GM12801 (cell line): ENCODE measurements around the gene PTPRA.

Source experiments
- CTCF ChIP-seq: IDR thresholded peaks from one replicate; pipeline ENCODE4 v1.5.1; 2011; ENCODE audit warnings: control low read depth; ENCODE audit not compliant: insufficient read length; ENCODE audit errors: extremely low read depth

Gene PTPRA

GRCh38 chr20:3074812-3075211 lies 201.5 kb downstream of the PTPRA start:
- no peak for TF ChIP-seq CTCF

- no peak for TF ChIP-seq CTCF
Measured at GRCh38 chr20:3077618-3078134, 204.4 kb downstream of the PTPRA start.

- no peak for TF ChIP-seq CTCF
Measured at GRCh38 chr20:3080939-3081388, 207.7 kb downstream of the PTPRA start.

GRCh38 chr20:3081641-3082040 lies 208.4 kb downstream of the PTPRA start:
- TF ChIP-seq CTCF: no peak

- no peak for TF ChIP-seq CTCF
Measured at GRCh38 chr20:3082306-3082951, 209.1 kb downstream of the PTPRA start.

GRCh38 chr20:3082955-3083952 lies 210.0 kb downstream of the PTPRA start:
- no peak for TF ChIP-seq CTCF

DNA sequence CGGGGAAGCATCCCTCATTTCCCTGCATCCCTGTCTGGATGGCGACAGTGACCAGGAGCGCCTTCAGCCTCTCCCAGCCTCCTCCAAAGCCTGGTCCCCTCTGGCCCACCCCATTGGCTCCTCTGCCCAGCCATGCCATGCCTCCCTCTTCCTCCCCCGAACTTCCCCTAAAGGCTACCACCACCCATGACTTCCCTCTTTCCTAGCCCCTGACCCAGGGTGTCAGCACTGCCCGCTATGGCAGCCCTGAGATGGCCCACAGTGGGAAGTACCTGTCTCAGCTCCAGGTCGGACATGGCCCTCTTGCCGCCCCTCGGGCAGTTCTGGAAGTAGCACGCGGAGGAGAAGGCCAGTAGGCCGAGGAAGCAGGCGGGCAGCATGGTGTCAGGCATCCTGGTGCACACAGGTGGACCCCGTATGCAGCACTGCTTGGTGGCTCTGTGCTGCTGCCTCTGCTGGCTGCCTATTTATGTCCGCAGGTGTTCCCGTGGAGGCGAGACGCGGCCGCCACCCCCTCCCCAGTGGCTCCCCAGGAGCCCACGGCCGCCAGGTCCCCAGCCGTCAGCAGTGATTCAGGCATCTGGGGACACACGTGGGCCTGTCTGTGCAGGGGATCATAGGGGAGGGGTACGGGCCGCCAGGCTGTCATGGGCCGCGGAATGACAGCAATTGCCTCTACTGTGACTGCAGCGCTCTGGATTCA lies 211.2 kb downstream of the PTPRA start, which contains the start of gene AVP:
AVP (minus strand) TSS at position 442 of the 703 bp plus-strand sequence; CDS start at position 392, 50 bp downstream.
- no peak for TF ChIP-seq CTCF
